GM23338 (cell line): ENCODE measurements around the gene CNDP1. TPM values are rescaled to one million over a fixed set of nuclear protein-coding genes. Genes with fewer than 3 reads are reported as not detected.

Experiments used
- ATAC-seq: fragments of 200-7000 bp; cut with Tn5 transposase; 3 replicates; pipeline ENCODE4 v1.9.1; 2020
- DNase-seq: peaks from one replicate; pipeline ENCODE4 v3.0.0-alpha.2; 2015; ENCODE audit warnings: low spot score
- H2AFZ ChIP-seq: fragments of 200-600 bp; sonication (generic); 2 replicates; pipeline ENCODE4 v1.8.0; 2016; ENCODE audit warnings: antibody characterized with exemption, mild to moderate bottlenecking, moderate library complexity
- H3F3A ChIP-seq: fragments of 200-600 bp; sonication (generic); replicated peaks from 2 replicates; pipeline ENCODE4 v1.8.0; 2017; ENCODE audit warnings: antibody characterized with exemption, mixed run types, low read depth
- H3K27ac ChIP-seq: fragments of 200-600 bp; sonication (generic); 2 replicates; pipeline ENCODE4 v1.6.1; 2016; ENCODE audit warnings: low read depth
- H3K27me3 ChIP-seq: fragments of 200-600 bp; sonication (generic); 2 replicates; pipeline ENCODE4 v1.8.0; 2016; ENCODE audit warnings: mild to moderate bottlenecking, mixed run types, moderate library complexity; ENCODE audit not compliant: insufficient read depth
- H3K36me3 ChIP-seq: fragments of 200-600 bp; sonication (generic); 2 replicates; pipeline ENCODE4 v1.8.0; 2016; ENCODE audit warnings: mild to moderate bottlenecking; ENCODE audit not compliant: insufficient read depth
- H3K4me1 ChIP-seq: fragments of 200-600 bp; sonication (generic); 2 replicates; pipeline ENCODE4 v1.8.0; 2016; ENCODE audit warnings: mild to moderate bottlenecking, moderate library complexity; ENCODE audit not compliant: insufficient read depth
- H3K4me2 ChIP-seq: fragments of 200-600 bp; sonication (generic); 2 replicates; pipeline ENCODE4 v1.7.1; 2017; ENCODE audit warnings: mixed run types
- H3K4me3 ChIP-seq: fragments of 200-600 bp; sonication (generic); 2 replicates; pipeline ENCODE4 v1.6.1; 2016; ENCODE audit warnings: mixed run types
- H3K79me2 ChIP-seq: fragments of 200-600 bp; sonication (generic); replicated peaks from 2 replicates; pipeline ENCODE4 v1.8.0; 2017; ENCODE audit warnings: mild to moderate bottlenecking; ENCODE audit not compliant: insufficient read depth
- H3K9me2 ChIP-seq: fragments of 200-600 bp; sonication (generic); 2 replicates; pipeline ENCODE4 v1.8.0; 2017; ENCODE audit not compliant: insufficient read depth
- H4K20me1 ChIP-seq: fragments of 200-600 bp; sonication (generic); replicated peaks from 2 replicates; pipeline ENCODE4 v1.8.0; 2017; ENCODE audit warnings: mild to moderate bottlenecking; ENCODE audit not compliant: insufficient read depth
- H3K27ac Mint-ChIP-seq: 2 replicates; pipeline ENCODE4 v1.8.0; 2020; ENCODE audit warnings: inconsistent platforms, mild to moderate bottlenecking, moderate library complexity, mixed read lengths
- H3K27me3 Mint-ChIP-seq: 3 replicates; pipeline ENCODE4 v1.8.0; 2022; ENCODE audit warnings: low read depth, mild to moderate bottlenecking, moderate library complexity, mixed read lengths, inconsistent platforms; ENCODE audit not compliant: insufficient read depth, poor library complexity
- H3K36me3 Mint-ChIP-seq: 3 replicates; pipeline ENCODE4 v1.8.0; 2021; ENCODE audit warnings: low read depth, mild to moderate bottlenecking, inconsistent platforms, moderate library complexity, mixed read lengths
- H3K4me1 Mint-ChIP-seq: 3 replicates; pipeline ENCODE4 v1.8.0; 2020; ENCODE audit warnings: mild to moderate bottlenecking, inconsistent platforms, mixed read lengths
- H3K4me3 Mint-ChIP-seq: 3 replicates; pipeline ENCODE4 v1.8.0; 2021; ENCODE audit warnings: moderate library complexity, mild to moderate bottlenecking, inconsistent platforms, mixed read lengths
- H3K9me3 Mint-ChIP-seq: 3 replicates; pipeline ENCODE4 v1.8.0; 2020; ENCODE audit warnings: moderate library complexity, mild to moderate bottlenecking, inconsistent platforms, mixed read lengths
- NANOG ChIP-seq: IDR thresholded peaks from 2 replicates; pipeline ENCODE4 v1.6.1; 2016; ENCODE audit warnings: antibody characterized with exemption, borderline replicate concordance
- POLR2AphosphoS5 ChIP-seq: IDR thresholded peaks from 2 replicates; pipeline ENCODE4 v1.6.1; 2016; ENCODE audit warnings: antibody characterized with exemption, low read depth
- ZNF114 ChIP-seq: fragments of 250-450 bp; sonication (Bioruptor Pico); IDR thresholded peaks from 2 replicates; pipeline ENCODE4 v1.5.0; 2020; ENCODE audit warnings: mild to moderate bottlenecking, moderate library complexity
- ZNF331 ChIP-seq: fragments of 250-450 bp; sonication (Bioruptor Pico); IDR thresholded peaks from 2 replicates; pipeline ENCODE4 v1.5.0; 2020; ENCODE audit warnings: low read depth, mild to moderate bottlenecking, moderate library complexity
- ZNF462 ChIP-seq: fragments of 250-450 bp; sonication (Bioruptor Pico); IDR thresholded peaks from 2 replicates; pipeline ENCODE4 v1.5.0; 2020; ENCODE audit warnings: mild to moderate bottlenecking, moderate library complexity
- polyA plus RNA-seq: library from polyadenylated mRNA; unstranded; fragments of >200 nt; fragmentation: Nextera tagmentation; extraction: Ambion mirVana; gene quantifications from 2 replicates; pipeline ENCODE4 v1.2.1, GENCODE V29; 2016
- total RNA-seq: library from RNA; depleted of rRNA; stranded (reverse); fragments of >200 nt; shearing (Covaris generic); gene quantifications from 2 replicates; pipeline ENCODE4 v1.2.3, GENCODE V29; 2014
- TF ChIP-seq, protein P1 (sequence below), 2 experiments: fragments of 200-600 bp in 1 of 2; sonication (generic) in 1 of 2; conservative IDR thresholded peaks; 2 replicates each; pipeline versions ENCODE4 v1.5.1 to v1.6.1; 2016 to 2017; ENCODE audit warnings: antibody characterized with exemption in 2 of 2, low read depth in 2 of 2, mild to moderate bottlenecking in 2 of 2, moderate library complexity in 1 of 2
- TF ChIP-seq, protein P2 (sequence below): IDR thresholded peaks from one replicate; pipeline ENCODE4 v1.6.1; 2018; ENCODE audit warnings: antibody characterized with exemption; ENCODE audit not compliant: unreplicated experiment

The CNDP1 gene
- total and polyA plus RNA-seq, 2 experiments from 2014 or later = 0.03 to 0.11 TPM

GRCh38 chr18:74540652-74541421 is 6.5 kb downstream of the CNDP1 start:
- DNase-seq = no peak
- Histone ChIP-seq H3F3A (no peaks in the 10 kb centered on the region), H3K27me3 (no peaks in the 10 kb centered on the region), H3K4me2 (no peak overlapping the region), H3K36me3 (no peaks in the 10 kb centered on the region), H2AFZ (no peak overlapping the region), H4K20me1 (no peaks in the 10 kb centered on the region), H3K4me1 (no peaks in the 10 kb centered on the region), H3K27ac (no peak overlapping the region), H3K79me2 (no peaks in the 10 kb centered on the region), H3K9me2 (no peaks in the 10 kb centered on the region), H3K4me3 (no peak overlapping the region)
- Mint-ChIP-seq H3K27ac (no peak overlapping the region), H3K36me3 (no peaks in the 10 kb centered on the region), H3K4me3 (no peak overlapping the region), H3K27me3 (no peaks in the 10 kb centered on the region), H3K4me1 (no peaks in the 10 kb centered on the region; the same call in 2 of the 3 replicates), H3K9me3 (peaks cover 3% of the 10 kb centered on the region; the same call in 2 of the 3 replicates)
- ATAC-seq = no peak
- TF ChIP-seq, protein P1, sequence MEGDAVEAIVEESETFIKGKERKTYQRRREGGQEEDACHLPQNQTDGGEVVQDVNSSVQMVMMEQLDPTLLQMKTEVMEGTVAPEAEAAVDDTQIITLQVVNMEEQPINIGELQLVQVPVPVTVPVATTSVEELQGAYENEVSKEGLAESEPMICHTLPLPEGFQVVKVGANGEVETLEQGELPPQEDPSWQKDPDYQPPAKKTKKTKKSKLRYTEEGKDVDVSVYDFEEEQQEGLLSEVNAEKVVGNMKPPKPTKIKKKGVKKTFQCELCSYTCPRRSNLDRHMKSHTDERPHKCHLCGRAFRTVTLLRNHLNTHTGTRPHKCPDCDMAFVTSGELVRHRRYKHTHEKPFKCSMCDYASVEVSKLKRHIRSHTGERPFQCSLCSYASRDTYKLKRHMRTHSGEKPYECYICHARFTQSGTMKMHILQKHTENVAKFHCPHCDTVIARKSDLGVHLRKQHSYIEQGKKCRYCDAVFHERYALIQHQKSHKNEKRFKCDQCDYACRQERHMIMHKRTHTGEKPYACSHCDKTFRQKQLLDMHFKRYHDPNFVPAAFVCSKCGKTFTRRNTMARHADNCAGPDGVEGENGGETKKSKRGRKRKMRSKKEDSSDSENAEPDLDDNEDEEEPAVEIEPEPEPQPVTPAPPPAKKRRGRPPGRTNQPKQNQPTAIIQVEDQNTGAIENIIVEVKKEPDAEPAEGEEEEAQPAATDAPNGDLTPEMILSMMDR (conservative IDR thresholded peaks at IDR 0.05; ENCODE audit: low read depth in 2 of 2) = no peak
- no peak for TF ChIP-seq ZNF331 (CRISPR knock-in tag)
- TF ChIP-seq ZNF462 = no peak
- TF ChIP-seq NANOG = no peak
- no peak for TF ChIP-seq ZNF114 (CRISPR knock-in tag)
- TF ChIP-seq, protein P2, sequence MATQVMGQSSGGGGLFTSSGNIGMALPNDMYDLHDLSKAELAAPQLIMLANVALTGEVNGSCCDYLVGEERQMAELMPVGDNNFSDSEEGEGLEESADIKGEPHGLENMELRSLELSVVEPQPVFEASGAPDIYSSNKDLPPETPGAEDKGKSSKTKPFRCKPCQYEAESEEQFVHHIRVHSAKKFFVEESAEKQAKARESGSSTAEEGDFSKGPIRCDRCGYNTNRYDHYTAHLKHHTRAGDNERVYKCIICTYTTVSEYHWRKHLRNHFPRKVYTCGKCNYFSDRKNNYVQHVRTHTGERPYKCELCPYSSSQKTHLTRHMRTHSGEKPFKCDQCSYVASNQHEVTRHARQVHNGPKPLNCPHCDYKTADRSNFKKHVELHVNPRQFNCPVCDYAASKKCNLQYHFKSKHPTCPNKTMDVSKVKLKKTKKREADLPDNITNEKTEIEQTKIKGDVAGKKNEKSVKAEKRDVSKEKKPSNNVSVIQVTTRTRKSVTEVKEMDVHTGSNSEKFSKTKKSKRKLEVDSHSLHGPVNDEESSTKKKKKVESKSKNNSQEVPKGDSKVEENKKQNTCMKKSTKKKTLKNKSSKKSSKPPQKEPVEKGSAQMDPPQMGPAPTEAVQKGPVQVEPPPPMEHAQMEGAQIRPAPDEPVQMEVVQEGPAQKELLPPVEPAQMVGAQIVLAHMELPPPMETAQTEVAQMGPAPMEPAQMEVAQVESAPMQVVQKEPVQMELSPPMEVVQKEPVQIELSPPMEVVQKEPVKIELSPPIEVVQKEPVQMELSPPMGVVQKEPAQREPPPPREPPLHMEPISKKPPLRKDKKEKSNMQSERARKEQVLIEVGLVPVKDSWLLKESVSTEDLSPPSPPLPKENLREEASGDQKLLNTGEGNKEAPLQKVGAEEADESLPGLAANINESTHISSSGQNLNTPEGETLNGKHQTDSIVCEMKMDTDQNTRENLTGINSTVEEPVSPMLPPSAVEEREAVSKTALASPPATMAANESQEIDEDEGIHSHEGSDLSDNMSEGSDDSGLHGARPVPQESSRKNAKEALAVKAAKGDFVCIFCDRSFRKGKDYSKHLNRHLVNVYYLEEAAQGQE = no peak
- no peak for TF ChIP-seq POLR2AphosphoS5
